ENCODE measurements around the gene CCDC57. TPM values are rescaled to one million over a fixed set of nuclear protein-coding genes. Genes with fewer than 3 reads are reported as not detected.

CCDC57 gene
- polyA plus RNA-seq, 1 donor (not counting 4 experiments of a cell fraction or from before 2014, with no cell fraction given), result 19.2 TPM

DNA sequence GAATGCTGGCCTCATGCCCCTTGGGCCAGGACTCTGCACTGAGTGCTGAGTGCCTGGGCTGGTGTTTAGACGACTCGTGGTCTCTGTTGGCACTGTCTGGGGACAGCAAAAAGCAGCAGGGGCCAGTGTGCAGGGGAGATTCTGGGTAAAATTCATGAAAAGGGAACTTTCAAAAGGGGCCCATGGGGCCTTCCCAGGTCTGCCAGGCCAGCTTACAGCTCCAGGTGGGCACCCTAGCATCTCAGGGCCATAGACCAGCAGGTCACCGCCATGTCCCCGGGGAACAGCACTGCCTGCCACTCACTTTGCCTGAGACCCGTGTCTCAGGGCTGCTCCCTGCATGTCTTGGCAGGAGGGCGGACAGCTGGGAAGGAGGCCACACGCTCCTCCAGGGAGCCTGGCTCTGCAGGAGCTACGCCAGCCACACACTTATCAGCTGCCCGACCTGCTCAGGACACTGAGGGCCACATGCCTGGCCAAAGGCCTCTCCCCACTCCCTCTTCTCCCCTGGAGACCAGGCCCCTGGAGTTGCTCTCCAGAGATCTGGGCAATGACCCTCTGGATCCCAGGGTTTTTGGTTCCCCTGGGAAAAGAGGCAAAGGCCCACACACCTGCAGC, 105.8 kb downstream of the CCDC57 start:
- Histone ChIP-seq H4K20me1 (ENCODE audit: control insufficient read depth, extremely low read depth, insufficient read depth, low read length) (no peaks in the 10 kb centered on the region), H3K9me3 (ENCODE audit: control insufficient read depth, low read depth, low read length) (no peaks in the 10 kb centered on the region), H3K4me1 (ENCODE audit: control insufficient read depth, extremely low read depth, insufficient read depth, low read length) (peaks cover 29% of the 10 kb centered on the region), H3K79me2 (ENCODE audit: control insufficient read depth, insufficient read depth, low read length) (no peaks in the 10 kb centered on the region), H3K27ac (ENCODE audit: control insufficient read depth, insufficient read depth, low read length) (no peak overlapping the region), H3K9me1 (ENCODE audit: control insufficient read depth, extremely low read depth, insufficient read depth, low read length) (peaks cover 2% of the 10 kb centered on the region), H3K9ac (ENCODE audit: control insufficient read depth, extremely low read depth, insufficient read depth, low read length) (no peak overlapping the region), H3K4me2 (ENCODE audit: control insufficient read depth, extremely low read depth, insufficient read depth, low read depth, low read length) (peak overlapping the region; percentile 56), H3K27me3 (ENCODE audit: control insufficient read depth, extremely low read depth, insufficient read depth, low read length) (no peaks in the 10 kb centered on the region), H2AFZ (ENCODE audit: control insufficient read depth, low read length) (peak overlapping the region; percentile 4), H3K4me3 (ENCODE audit: control insufficient read depth in 2 of 3, extremely low read depth in 1 of 3, insufficient read depth in 2 of 3, low read depth in 1 of 3, low read length in 3 of 3) (peak overlapping the region in 1 of 3 experiments; percentile 8), H3K36me3 (ENCODE audit: control insufficient read depth in 2 of 2, extremely low read depth in 1 of 2, insufficient read depth in 2 of 2, low read length in 2 of 2) (peaks cover 2 to 6% of the 10 kb centered on the region in 2 experiments)
- dilution Hi-C loops (cut with MboI; ENCODE audit: extremely low pct_ligation_motif_present, low sequenced_read_pairs), result no loop called here
- TF ChIP-seq, protein P1, sequence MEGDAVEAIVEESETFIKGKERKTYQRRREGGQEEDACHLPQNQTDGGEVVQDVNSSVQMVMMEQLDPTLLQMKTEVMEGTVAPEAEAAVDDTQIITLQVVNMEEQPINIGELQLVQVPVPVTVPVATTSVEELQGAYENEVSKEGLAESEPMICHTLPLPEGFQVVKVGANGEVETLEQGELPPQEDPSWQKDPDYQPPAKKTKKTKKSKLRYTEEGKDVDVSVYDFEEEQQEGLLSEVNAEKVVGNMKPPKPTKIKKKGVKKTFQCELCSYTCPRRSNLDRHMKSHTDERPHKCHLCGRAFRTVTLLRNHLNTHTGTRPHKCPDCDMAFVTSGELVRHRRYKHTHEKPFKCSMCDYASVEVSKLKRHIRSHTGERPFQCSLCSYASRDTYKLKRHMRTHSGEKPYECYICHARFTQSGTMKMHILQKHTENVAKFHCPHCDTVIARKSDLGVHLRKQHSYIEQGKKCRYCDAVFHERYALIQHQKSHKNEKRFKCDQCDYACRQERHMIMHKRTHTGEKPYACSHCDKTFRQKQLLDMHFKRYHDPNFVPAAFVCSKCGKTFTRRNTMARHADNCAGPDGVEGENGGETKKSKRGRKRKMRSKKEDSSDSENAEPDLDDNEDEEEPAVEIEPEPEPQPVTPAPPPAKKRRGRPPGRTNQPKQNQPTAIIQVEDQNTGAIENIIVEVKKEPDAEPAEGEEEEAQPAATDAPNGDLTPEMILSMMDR (optimal IDR thresholded peaks at IDR 0.05 in 1 of 3, IDR thresholded peaks at IDR 0.05 in 1 of 3, conservative IDR thresholded peaks at IDR 0.05 in 1 of 3; ENCODE audit: extremely low read depth in 1 of 3, insufficient read depth in 2 of 3, low read length in 3 of 3), result no peak
- no peak for TF ChIP-seq EZH2 (IDR thresholded peaks at IDR 0.05; ENCODE audit: low read length)
- FAIRE-seq (no peak), DNase-seq (ENCODE audit: low read depth, low spot score) (no peak)

DNA sequence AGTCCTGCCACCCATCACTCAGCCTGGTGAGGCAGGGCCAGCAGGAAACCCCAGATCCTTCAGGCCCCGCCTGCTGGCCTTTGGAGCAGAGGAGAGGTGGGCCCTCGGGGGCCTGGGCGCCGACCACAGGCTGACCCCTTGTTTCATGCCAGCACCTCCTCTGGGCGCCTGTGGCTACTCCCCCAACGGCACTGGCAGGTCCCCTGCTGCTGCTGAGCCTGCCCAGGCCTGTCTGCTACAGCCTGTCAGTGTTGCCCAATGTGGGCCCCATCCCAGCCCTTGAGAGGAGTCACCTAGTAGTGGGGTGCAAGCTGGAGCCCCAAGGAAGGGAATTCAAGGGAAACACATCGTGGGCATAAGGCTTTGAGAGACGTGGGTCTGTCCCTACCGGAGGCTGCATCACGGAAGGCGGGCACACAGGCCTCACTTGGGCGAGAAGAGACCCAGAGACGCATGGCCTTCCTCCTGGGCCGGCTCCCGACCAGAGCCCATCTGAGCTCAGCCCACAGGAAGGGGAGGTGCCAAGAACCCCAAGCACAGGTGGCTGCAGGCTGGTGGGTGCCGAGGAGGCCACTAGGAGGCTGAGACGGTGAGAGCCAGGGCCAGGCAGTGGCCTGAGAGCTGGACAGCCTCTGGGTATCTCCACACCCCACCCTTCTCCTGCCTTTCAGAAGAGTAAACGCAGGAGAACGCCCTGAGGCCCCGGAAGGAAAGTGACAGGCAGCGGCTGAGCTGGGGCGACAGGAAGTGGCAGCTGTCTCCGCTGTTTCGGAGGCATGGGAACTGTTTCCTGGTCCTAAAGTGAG, 106.6 kb downstream of the CCDC57 start:
- dilution Hi-C loops (cut with MboI; ENCODE audit: extremely low pct_ligation_motif_present, low sequenced_read_pairs), result no loop called here
- peak overlapping the region; percentile 2 for H3K27ac ChIP-seq (ENCODE audit: control insufficient read depth, insufficient read depth, low read length)
- H3K4me3 ChIP-seq (ENCODE audit: control insufficient read depth in 2 of 3, extremely low read depth in 1 of 3, insufficient read depth in 2 of 3, low read depth in 1 of 3, low read length in 3 of 3), result peak overlapping the region in 1 of 3 experiments; percentile 8
- H3K4me1 ChIP-seq (ENCODE audit: control insufficient read depth, extremely low read depth, insufficient read depth, low read length), result peaks cover 29% of the 10 kb centered on the region
- no peaks in the 10 kb centered on the region for H3K9me3 ChIP-seq (ENCODE audit: control insufficient read depth, low read depth, low read length)
- no peak for DNase-seq (ENCODE audit: low read depth, low spot score)
- peak overlapping the region; percentile 15 for H3K9ac ChIP-seq (ENCODE audit: control insufficient read depth, extremely low read depth, insufficient read depth, low read length)
- H3K27me3 ChIP-seq (ENCODE audit: control insufficient read depth, extremely low read depth, insufficient read depth, low read length), result no peaks in the 10 kb centered on the region
- H2AFZ ChIP-seq (ENCODE audit: control insufficient read depth, low read length), result peak overlapping the region; percentile 45
- peak overlapping the region; percentile 56 for H3K4me2 ChIP-seq (ENCODE audit: control insufficient read depth, extremely low read depth, insufficient read depth, low read depth, low read length)
- peak; percentile 74 for FAIRE-seq
- H4K20me1 ChIP-seq (ENCODE audit: control insufficient read depth, extremely low read depth, insufficient read depth, low read length), result no peaks in the 10 kb centered on the region
- H3K9me1 ChIP-seq (ENCODE audit: control insufficient read depth, extremely low read depth, insufficient read depth, low read length), result peaks cover 2% of the 10 kb centered on the region
- TF ChIP-seq, protein P1 (optimal IDR thresholded peaks at IDR 0.05 in 1 of 3, IDR thresholded peaks at IDR 0.05 in 1 of 3, conservative IDR thresholded peaks at IDR 0.05 in 1 of 3; ENCODE audit: extremely low read depth in 1 of 3, insufficient read depth in 2 of 3, low read length in 3 of 3), result peak; percentile 26 to 36 (median 29)
- TF ChIP-seq EZH2 (IDR thresholded peaks at IDR 0.05; ENCODE audit: low read length), result no peak
- H3K36me3 ChIP-seq (ENCODE audit: control insufficient read depth in 2 of 2, extremely low read depth in 1 of 2, insufficient read depth in 2 of 2, low read length in 2 of 2), result peaks cover 2 to 6% of the 10 kb centered on the region in 2 experiments
- H3K79me2 ChIP-seq (ENCODE audit: control insufficient read depth, insufficient read depth, low read length), result no peaks in the 10 kb centered on the region

Data from keratinocyte (primary cell).